Gastroesophageal sphincter (tissue), 4 donors: ENCODE results near the gene ATP2A1. TPM values are rescaled to one million over a fixed set of nuclear protein-coding genes. Genes with fewer than 3 reads are reported as not detected.

Experiments used
- ATAC-seq: fragments of 150-250 bp; one replicate; pipeline ENCODE4 v1.9.1; 2016; ENCODE audit warnings: mild to moderate bottlenecking, moderate library complexity
- H3K27ac ChIP-seq, 4 donors: fragments of 200-600 bp; sonication (generic) in 3 of 4; 1 replicate in 3 of 4; 2 replicates in 1 of 4; pipeline ENCODE4 v1.5.1; 2016 to 2019
- H3K27me3 ChIP-seq: fragments of 200-600 bp; sonication (generic); one replicate; pipeline ENCODE4 v1.5.1; 2019
- H3K36me3 ChIP-seq, 2 donors: fragments of 200-600 bp; sonication (generic); one replicate each; pipeline ENCODE4 v1.5.1; 2019; ENCODE audit warnings: control low read depth in 1 of 2
- H3K4me1 ChIP-seq, 3 donors: fragments of 200-600 bp; sonication (generic); 1 replicate in 2 of 3; 2 replicates in 1 of 3; pipeline ENCODE4 v1.5.1; 2016 to 2019; ENCODE audit warnings: control low read depth in 2 of 3
- H3K4me3 ChIP-seq, 2 donors: fragments of 200-600 bp; sonication (generic); one replicate each; pipeline ENCODE4 v1.5.1; 2019; ENCODE audit warnings: mild to moderate bottlenecking in 1 of 2, moderate library complexity in 1 of 2
- H3K9me3 ChIP-seq, 3 donors: fragments of 200-600 bp; sonication (generic); one replicate each; pipeline ENCODE4 v1.5.1; 2017 to 2019; ENCODE audit warnings: control low read depth in 2 of 3
- CTCF ChIP-seq, 4 experiments: fragments of 200-600 bp in 2 of 4; fragments of 450-650 bp in 2 of 4; sonication (generic) in 1 of 4; IDR thresholded peaks; one replicate each; pipeline ENCODE4 v1.5.1; 2017 to 2019; ENCODE audit warnings: antibody characterized with exemption in 4 of 4, mild to moderate bottlenecking in 2 of 4, moderate library complexity in 2 of 4
- EP300 ChIP-seq: sonication (generic); formaldehyde crosslinking; IDR thresholded peaks from one replicate; pipeline ENCODE4 v1.6.1; 2017; ENCODE audit warnings: antibody characterized with exemption, mild to moderate bottlenecking
- POLR2A ChIP-seq, 2 donors: fragments of 450-650 bp; IDR thresholded peaks; one replicate each; pipeline ENCODE4 v1.6.1; 2017; ENCODE audit warnings: antibody characterized with exemption in 2 of 2, mild to moderate bottlenecking in 2 of 2, moderate library complexity in 1 of 2
- POLR2AphosphoS5 ChIP-seq: sonication (generic); formaldehyde crosslinking; IDR thresholded peaks from one replicate; pipeline ENCODE4 v1.6.1; 2017; ENCODE audit warnings: antibody characterized with exemption
- WGBS, 2 donors: methylation state at CpG; one replicate each; pipeline ENCODE4 v1.1.5; 2018; ENCODE audit warnings: low coverage in 1 of 2; 5-methylcytosine and 5-hydroxymethylcytosine counted together
- total RNA-seq, 4 donors: library from RNA; depleted of rRNA; stranded (reverse); fragments of >200 nt; gene quantifications; one replicate each; pipeline ENCODE4 v1.1.0, GENCODE V29; 2016

The ATP2A1 gene
- total RNA-seq, 4 donors from 2014 or later = 0.31 TPM; not detected in 3

- H3K36me3 ChIP-seq = no peaks in the 10 kb centered on the region
- H3K27me3 ChIP-seq = peaks cover 14% of the 10 kb centered on the region
- no peak overlapping the region for H3K4me3 ChIP-seq
- no peak for TF ChIP-seq POLR2AphosphoS5
- TF ChIP-seq EP300 = no peak
- TF ChIP-seq POLR2A (IDR thresholded peaks at IDR 0.05) = no peak
- no peak for TF ChIP-seq CTCF (IDR thresholded peaks at IDR 0.05)
- no peak overlapping the region for H3K27ac ChIP-seq
- H3K9me3 ChIP-seq = no peaks in the 10 kb centered on the region
- ATAC-seq = no peak
- peaks cover 0 to 12% (median 0%) of the 10 kb centered on the region in 3 donors for H3K4me1 ChIP-seq
- WGBS, 2 donors = 65 to 91% methylated on average over 5 of the region's 20 CpGs
Observed at GRCh38 chr16:28932339-28933141, 54.3 kb downstream of the ATP2A1 start.

GRCh38 chr16:28933171-28933570 lies 54.9 kb downstream of the ATP2A1 start:
- peaks cover 0 to 12% (median 0%) of the 10 kb centered on the region in 3 donors for H3K4me1 ChIP-seq
- no peaks in the 10 kb centered on the region for H3K36me3 ChIP-seq
- H3K4me3 ChIP-seq = no peak overlapping the region
- TF ChIP-seq CTCF (IDR thresholded peaks at IDR 0.05) (no peak), POLR2AphosphoS5 (no peak), EP300 (no peak), POLR2A (IDR thresholded peaks at IDR 0.05) (no peak)
- H3K27me3 ChIP-seq = peaks cover 17% of the 10 kb centered on the region
- no peaks in the 10 kb centered on the region for H3K9me3 ChIP-seq
- H3K27ac ChIP-seq = no peak overlapping the region
- 80% methylated on average over 1 to 5 of the region's 8 CpGs for WGBS, 2 donors
- ATAC-seq = no peak

GRCh38 chr16:28935346-28935745 lies 57.1 kb downstream of the ATP2A1 start:
- ATAC-seq = no peak
- TF ChIP-seq EP300 (no peak), POLR2A (IDR thresholded peaks at IDR 0.05) (no peak), POLR2AphosphoS5 (no peak), CTCF (IDR thresholded peaks at IDR 0.05) (no peak)
- H3K27me3 ChIP-seq = peaks cover 28% of the 10 kb centered on the region
- WGBS, 2 donors = 80 to 100% methylated on average over 2 to 3 of the region's 4 CpGs
- H3K27ac ChIP-seq = no peak overlapping the region
- H3K36me3 ChIP-seq = no peaks in the 10 kb centered on the region
- no peaks in the 10 kb centered on the region for H3K9me3 ChIP-seq
- peaks cover 0 to 12% (median 0%) of the 10 kb centered on the region in 3 donors for H3K4me1 ChIP-seq
- H3K4me3 ChIP-seq = no peak overlapping the region

DNA sequence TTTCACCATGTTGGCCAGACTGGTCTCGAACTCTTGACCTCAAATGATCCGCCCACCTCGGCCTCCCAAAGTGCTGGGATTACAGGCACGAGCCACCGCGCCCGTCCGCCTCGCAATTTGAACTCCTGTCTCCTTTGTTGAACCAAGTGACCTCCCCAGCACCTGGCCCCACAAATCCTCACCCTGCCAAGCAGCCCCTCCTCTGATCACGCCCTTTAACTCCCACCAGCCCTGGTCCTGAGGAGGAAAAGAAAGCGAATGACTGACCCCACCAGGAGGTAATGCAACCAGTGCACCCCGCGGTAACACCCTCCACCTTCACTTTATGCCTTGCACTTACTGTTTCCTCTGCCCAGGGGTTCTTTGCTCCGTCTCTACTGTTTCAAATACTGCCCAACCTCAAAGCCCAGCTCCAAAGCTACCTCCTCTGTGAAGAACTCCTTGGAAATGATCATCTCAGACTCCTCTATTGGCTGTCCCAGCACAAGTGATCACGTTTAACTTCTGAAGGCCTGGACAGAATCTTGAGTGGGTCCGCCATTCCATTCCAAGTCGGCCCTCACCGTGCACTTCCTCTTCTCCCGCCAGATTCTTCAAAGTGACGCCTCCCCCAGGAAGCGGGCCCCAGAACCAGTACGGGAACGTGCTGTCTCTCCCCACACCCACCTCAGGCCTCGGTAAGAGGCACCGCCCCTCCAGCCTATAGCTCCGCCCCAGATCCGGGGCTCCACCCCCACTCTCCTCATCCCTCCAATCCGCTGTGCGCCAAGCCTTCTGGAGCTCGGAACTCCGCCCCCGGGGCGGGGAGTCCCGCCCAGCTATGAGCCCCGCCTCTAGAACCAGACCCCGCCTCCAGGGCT lies 57.9 kb downstream of the ATP2A1 start:
- H3K4me1 ChIP-seq = peaks cover 0 to 12% (median 0%) of the 10 kb centered on the region in 3 donors
- TF ChIP-seq POLR2AphosphoS5 (no peak), CTCF (IDR thresholded peaks at IDR 0.05) (no peak), POLR2A (IDR thresholded peaks at IDR 0.05) (no peak), EP300 (no peak)
- H3K36me3 ChIP-seq = no peaks in the 10 kb centered on the region
- no peaks in the 10 kb centered on the region for H3K9me3 ChIP-seq
- H3K27ac ChIP-seq = no peak overlapping the region
- H3K4me3 ChIP-seq = peak overlapping the region in 1 of 2 donors; percentile 33
- peak; percentile 93 for ATAC-seq
- peaks cover 28% of the 10 kb centered on the region for H3K27me3 ChIP-seq
- WGBS, 2 donors = 43% methylated on average over 15 of the region's 36 CpGs; no CpG with 5 or more reads in 1 of the 2 donors
